ENCODE results near the gene IL3RA.
A peak's percentile ranks its signal among the peaks of the same experiment; 100 is the strongest.
"Not testable (repeated sequence)": the region's sequence is repeated elsewhere in the genome, so short reads cannot be mapped to it uniquely, and the experiment has no call there.

The IL3RA gene

DNA sequence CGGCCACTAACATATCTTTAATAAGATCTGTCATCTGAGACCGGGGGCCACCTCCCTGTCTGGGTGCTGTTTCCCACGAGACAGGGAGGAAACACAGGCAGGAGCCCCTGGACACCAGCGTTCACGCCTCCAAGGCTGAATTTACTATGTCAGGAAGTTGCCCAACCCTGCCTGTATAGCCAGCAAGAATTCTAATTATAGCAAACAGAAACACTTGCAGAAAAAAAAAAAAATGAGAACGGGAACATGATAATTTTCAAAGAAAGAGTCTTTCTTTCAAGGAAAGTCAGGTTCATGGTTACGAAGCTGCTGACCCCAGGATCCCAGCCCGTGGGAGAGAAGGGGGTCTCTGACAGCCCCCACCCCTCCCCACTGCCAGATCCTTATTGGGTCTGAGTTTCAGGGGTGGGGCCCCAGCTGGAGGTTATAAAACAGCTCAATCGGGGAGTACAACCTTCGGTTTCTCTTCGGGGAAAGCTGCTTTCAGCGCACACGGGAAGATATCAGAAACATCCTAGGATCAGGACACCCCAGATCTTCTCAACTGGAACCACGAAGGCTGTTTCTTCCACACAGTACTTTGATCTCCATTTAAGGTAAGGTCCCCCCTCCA, at the start of gene IL3RA:
Gene IL3RA (plus strand): TSS at position 455 of the 613 bp plus-strand sequence. CDS start 4,981 bp downstream, outside the sequence.
- no peaks in the 10 kb centered on the region for H3K27me3 ChIP-seq (ENCODE audit: control insufficient read depth in 1 of 2, insufficient read depth in 2 of 2, low read length in 2 of 2)
- peak within 1 kb of the TSS; percentile 50 for H3K9ac ChIP-seq (ENCODE audit: low read length)
- H3K4me1 ChIP-seq (ENCODE audit: insufficient read depth, low read length): no peaks in the 10 kb centered on the region
- H3K36me3 ChIP-seq (ENCODE audit: insufficient read depth, low read length): no peaks in the 10 kb centered on the region
- peak within 1 kb of the TSS; percentile 59 to 69 for H3K4me3 ChIP-seq (ENCODE audit: low read depth in 1 of 2, low read length in 2 of 2)
- H3K27ac ChIP-seq (ENCODE audit: low read depth, low read length): peak within 1 kb of the TSS; percentile 35
- no peaks in the 10 kb centered on the region for H3K9me3 ChIP-seq (ENCODE audit: low read length)

GRCh38 chrX:1289535-1289934, 47.0 kb upstream of the IL3RA start:
- Histone ChIP-seq H3K27ac (ENCODE audit: low read depth, low read length) (no peak overlapping the region), H3K4me1 (ENCODE audit: insufficient read depth, low read length) (no peaks in the 10 kb centered on the region), H3K9me3 (ENCODE audit: low read length) (no peaks in the 10 kb centered on the region), H3K9ac (ENCODE audit: low read length) (no peak overlapping the region), H3K36me3 (ENCODE audit: insufficient read depth, low read length) (no peaks in the 10 kb centered on the region), H3K4me3 (ENCODE audit: low read depth in 1 of 2, low read length in 2 of 2) (no peak overlapping the region), H3K27me3 (ENCODE audit: control insufficient read depth in 1 of 2, insufficient read depth in 2 of 2, low read length in 2 of 2) (no peaks in the 10 kb centered on the region)

- H3K4me1 ChIP-seq (ENCODE audit: insufficient read depth, low read length): no peaks in the 10 kb centered on the region
- no peak overlapping the region for H3K27ac ChIP-seq (ENCODE audit: low read depth, low read length)
- no peak overlapping the region for H3K9ac ChIP-seq (ENCODE audit: low read length)
- H3K9me3 ChIP-seq (ENCODE audit: low read length): no peaks in the 10 kb centered on the region
- H3K4me3 ChIP-seq (ENCODE audit: low read depth in 1 of 2, low read length in 2 of 2): no peak overlapping the region
- H3K27me3 ChIP-seq (ENCODE audit: control insufficient read depth in 1 of 2, insufficient read depth in 2 of 2, low read length in 2 of 2): no peaks in the 10 kb centered on the region
- H3K36me3 ChIP-seq (ENCODE audit: insufficient read depth, low read length): no peaks in the 10 kb centered on the region
Measured at GRCh38 chrX:1291110-1291740, 45.4 kb upstream of the IL3RA start.

DNA sequence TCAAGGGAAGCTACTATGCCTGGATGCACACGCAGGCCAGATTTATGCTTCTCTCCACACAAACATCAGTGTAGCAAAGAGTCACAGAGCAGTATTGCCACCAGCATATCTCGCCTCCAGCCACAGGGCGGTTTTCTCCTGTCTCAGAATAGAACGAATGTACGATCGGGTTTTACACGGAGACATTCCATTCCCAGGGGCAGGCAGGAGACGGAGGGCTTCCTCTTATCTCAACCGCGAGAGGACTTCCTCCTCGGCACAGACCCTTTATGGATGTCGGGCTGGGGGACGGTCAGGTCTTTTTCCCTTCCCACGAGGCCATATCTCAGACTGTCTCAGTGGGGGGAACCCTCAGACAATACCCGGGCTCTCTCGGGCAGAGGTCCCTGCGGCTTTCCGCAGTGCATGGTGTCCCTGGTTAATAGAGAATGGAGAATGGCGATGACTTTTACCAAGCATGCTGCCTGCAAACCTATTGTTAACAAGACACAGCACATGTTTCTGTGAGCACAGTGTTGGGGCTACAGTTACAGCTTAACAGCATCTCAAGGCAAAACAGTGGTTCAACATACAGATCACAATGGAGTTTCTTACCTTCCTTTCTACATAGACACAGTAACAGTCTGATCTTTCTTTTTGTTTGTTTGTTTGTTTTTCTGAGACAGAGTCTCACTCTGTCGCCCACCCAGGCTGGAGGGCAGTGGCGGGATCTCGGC, 43.9 kb upstream of the IL3RA start:
- Histone ChIP-seq H3K27ac (ENCODE audit: low read depth, low read length) (no peak overlapping the region), H3K27me3 (ENCODE audit: control insufficient read depth in 1 of 2, insufficient read depth in 2 of 2, low read length in 2 of 2) (no peaks in the 10 kb centered on the region), H3K36me3 (ENCODE audit: insufficient read depth, low read length) (no peaks in the 10 kb centered on the region), H3K9ac (ENCODE audit: low read length) (no peak overlapping the region), H3K4me3 (ENCODE audit: low read depth in 1 of 2, low read length in 2 of 2) (no peak overlapping the region), H3K4me1 (ENCODE audit: insufficient read depth, low read length) (no peaks in the 10 kb centered on the region), H3K9me3 (ENCODE audit: low read length) (no peaks in the 10 kb centered on the region)

GRCh38 chrX:1294301-1295067, 42.1 kb upstream of the IL3RA start:
- Histone ChIP-seq H3K9ac (ENCODE audit: low read length) (no peak overlapping the region), H3K36me3 (ENCODE audit: insufficient read depth, low read length) (no peaks in the 10 kb centered on the region), H3K9me3 (ENCODE audit: low read length) (no peaks in the 10 kb centered on the region), H3K4me1 (ENCODE audit: insufficient read depth, low read length) (no peaks in the 10 kb centered on the region), H3K4me3 (ENCODE audit: low read depth in 1 of 2, low read length in 2 of 2) (no peak overlapping the region), H3K27me3 (ENCODE audit: control insufficient read depth in 1 of 2, insufficient read depth in 2 of 2, low read length in 2 of 2) (no peaks in the 10 kb centered on the region), H3K27ac (ENCODE audit: low read depth, low read length) (no peak overlapping the region)

- Histone ChIP-seq H3K27me3 (ENCODE audit: control insufficient read depth in 1 of 2, insufficient read depth in 2 of 2, low read length in 2 of 2) (no peaks in the 10 kb centered on the region), H3K9me3 (ENCODE audit: low read length) (no peaks in the 10 kb centered on the region), H3K36me3 (ENCODE audit: insufficient read depth, low read length) (no peaks in the 10 kb centered on the region), H3K9ac (ENCODE audit: low read length) (no peak overlapping the region), H3K4me3 (ENCODE audit: low read depth in 1 of 2, low read length in 2 of 2) (no peak overlapping the region), H3K27ac (ENCODE audit: low read depth, low read length) (no peak overlapping the region), H3K4me1 (ENCODE audit: insufficient read depth, low read length) (no peaks in the 10 kb centered on the region)
Measured at GRCh38 chrX:1295550-1295949, 41.0 kb upstream of the IL3RA start.

GRCh38 chrX:1297591-1297990, 39.0 kb upstream of the IL3RA start:
- not testable (repeated sequence) for H3K9ac ChIP-seq (ENCODE audit: low read length); H3K9me3 ChIP-seq (ENCODE audit: low read length); H3K27me3 ChIP-seq (ENCODE audit: control insufficient read depth in 1 of 2, insufficient read depth in 2 of 2, low read length in 2 of 2); H3K4me3 ChIP-seq (ENCODE audit: low read depth in 1 of 2, low read length in 2 of 2); H3K36me3 ChIP-seq (ENCODE audit: insufficient read depth, low read length); H3K4me1 ChIP-seq (ENCODE audit: insufficient read depth, low read length); H3K27ac ChIP-seq (ENCODE audit: low read depth, low read length)

- Histone ChIP-seq H3K9ac (ENCODE audit: low read length) (no peak overlapping the region), H3K4me1 (ENCODE audit: insufficient read depth, low read length) (no peaks in the 10 kb centered on the region), H3K36me3 (ENCODE audit: insufficient read depth, low read length) (no peaks in the 10 kb centered on the region), H3K27me3 (ENCODE audit: control insufficient read depth in 1 of 2, insufficient read depth in 2 of 2, low read length in 2 of 2) (no peaks in the 10 kb centered on the region), H3K9me3 (ENCODE audit: low read length) (no peaks in the 10 kb centered on the region), H3K27ac (ENCODE audit: low read depth, low read length) (no peak overlapping the region), H3K4me3 (ENCODE audit: low read depth in 1 of 2, low read length in 2 of 2) (no peak overlapping the region)
Measured at GRCh38 chrX:1300449-1300848, 36.1 kb upstream of the IL3RA start.

DNA sequence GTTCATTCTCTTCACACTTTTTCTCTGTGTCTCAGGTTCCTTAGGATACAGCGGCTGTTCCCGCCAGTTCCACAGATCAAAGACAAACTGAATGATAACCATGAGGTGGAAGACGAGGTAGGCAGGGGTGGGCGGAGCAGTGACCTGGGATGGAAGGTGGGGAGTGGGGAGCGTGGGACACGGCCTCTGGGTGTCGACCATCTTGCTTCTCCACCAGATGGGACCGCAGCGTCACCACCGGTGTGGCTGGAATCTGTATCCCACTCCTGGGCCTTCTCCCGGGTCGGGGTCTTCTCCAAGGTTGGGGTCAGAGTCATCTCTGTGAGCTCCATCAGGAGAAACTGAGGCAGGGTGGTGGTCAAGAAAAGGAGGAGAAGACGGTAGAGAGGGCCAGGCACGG, 31.2 kb upstream of the IL3RA start:
- no peaks in the 10 kb centered on the region for H3K36me3 ChIP-seq (ENCODE audit: insufficient read depth, low read length)

GRCh38 chrX:1306909-1307625, 29.5 kb upstream of the IL3RA start:
- Histone ChIP-seq H3K4me1 (ENCODE audit: insufficient read depth, low read length) (no peaks in the 10 kb centered on the region), H3K9me3 (ENCODE audit: low read length) (no peaks in the 10 kb centered on the region), H3K27me3 (ENCODE audit: control insufficient read depth in 1 of 2, insufficient read depth in 2 of 2, low read length in 2 of 2) (no peaks in the 10 kb centered on the region), H3K4me3 (ENCODE audit: low read depth in 1 of 2, low read length in 2 of 2) (no peak overlapping the region), H3K9ac (ENCODE audit: low read length) (no peak overlapping the region), H3K27ac (ENCODE audit: low read depth, low read length) (no peak overlapping the region), H3K36me3 (ENCODE audit: insufficient read depth, low read length) (no peaks in the 10 kb centered on the region)

More for the DNA sequence above, 31.2 kb upstream of the IL3RA start:
- Histone ChIP-seq H3K27ac (ENCODE audit: low read depth, low read length) (no peak overlapping the region), H3K4me3 (ENCODE audit: low read depth in 1 of 2, low read length in 2 of 2) (no peak overlapping the region), H3K27me3 (ENCODE audit: control insufficient read depth in 1 of 2, insufficient read depth in 2 of 2, low read length in 2 of 2) (no peaks in the 10 kb centered on the region), H3K4me1 (ENCODE audit: insufficient read depth, low read length) (no peaks in the 10 kb centered on the region), H3K9me3 (ENCODE audit: low read length) (no peaks in the 10 kb centered on the region), H3K9ac (ENCODE audit: low read length) (no peak overlapping the region)

Data from muscle layer of colon (tissue), 2 donors.